ENCODE results near the gene EEF2. TPM values are rescaled to one million over a fixed set of nuclear protein-coding genes. Genes with fewer than 3 reads are reported as not detected.

Gene EEF2
- total and polyA plus RNA-seq, 8 donors: 1,467 to 2,064 (median 1,800) TPM

GRCh38 chr19:4018775-4019504, 33.7 kb upstream of the EEF2 start:
- no peak overlapping the region for H3K27ac ChIP-seq
- peaks cover 0 to 3% of the 10 kb centered on the region in 2 donors for H3K9me3 ChIP-seq
- H3K4me3 ChIP-seq: no peak overlapping the region
- H3K27me3 ChIP-seq: no peaks in the 10 kb centered on the region
- ATAC-seq (no peak), DNase-seq (no peak)
- H3K4me1 ChIP-seq: peaks cover 0 to 13% of the 10 kb centered on the region in 2 donors
- intact Hi-C loops (cut with DNase I): no loop called here
- TF ChIP-seq, protein P1, sequence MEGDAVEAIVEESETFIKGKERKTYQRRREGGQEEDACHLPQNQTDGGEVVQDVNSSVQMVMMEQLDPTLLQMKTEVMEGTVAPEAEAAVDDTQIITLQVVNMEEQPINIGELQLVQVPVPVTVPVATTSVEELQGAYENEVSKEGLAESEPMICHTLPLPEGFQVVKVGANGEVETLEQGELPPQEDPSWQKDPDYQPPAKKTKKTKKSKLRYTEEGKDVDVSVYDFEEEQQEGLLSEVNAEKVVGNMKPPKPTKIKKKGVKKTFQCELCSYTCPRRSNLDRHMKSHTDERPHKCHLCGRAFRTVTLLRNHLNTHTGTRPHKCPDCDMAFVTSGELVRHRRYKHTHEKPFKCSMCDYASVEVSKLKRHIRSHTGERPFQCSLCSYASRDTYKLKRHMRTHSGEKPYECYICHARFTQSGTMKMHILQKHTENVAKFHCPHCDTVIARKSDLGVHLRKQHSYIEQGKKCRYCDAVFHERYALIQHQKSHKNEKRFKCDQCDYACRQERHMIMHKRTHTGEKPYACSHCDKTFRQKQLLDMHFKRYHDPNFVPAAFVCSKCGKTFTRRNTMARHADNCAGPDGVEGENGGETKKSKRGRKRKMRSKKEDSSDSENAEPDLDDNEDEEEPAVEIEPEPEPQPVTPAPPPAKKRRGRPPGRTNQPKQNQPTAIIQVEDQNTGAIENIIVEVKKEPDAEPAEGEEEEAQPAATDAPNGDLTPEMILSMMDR (IDR thresholded peaks at IDR 0.05): no peak
- peaks cover 0 to 61% of the 10 kb centered on the region in 2 donors for H3K36me3 ChIP-seq

DNA sequence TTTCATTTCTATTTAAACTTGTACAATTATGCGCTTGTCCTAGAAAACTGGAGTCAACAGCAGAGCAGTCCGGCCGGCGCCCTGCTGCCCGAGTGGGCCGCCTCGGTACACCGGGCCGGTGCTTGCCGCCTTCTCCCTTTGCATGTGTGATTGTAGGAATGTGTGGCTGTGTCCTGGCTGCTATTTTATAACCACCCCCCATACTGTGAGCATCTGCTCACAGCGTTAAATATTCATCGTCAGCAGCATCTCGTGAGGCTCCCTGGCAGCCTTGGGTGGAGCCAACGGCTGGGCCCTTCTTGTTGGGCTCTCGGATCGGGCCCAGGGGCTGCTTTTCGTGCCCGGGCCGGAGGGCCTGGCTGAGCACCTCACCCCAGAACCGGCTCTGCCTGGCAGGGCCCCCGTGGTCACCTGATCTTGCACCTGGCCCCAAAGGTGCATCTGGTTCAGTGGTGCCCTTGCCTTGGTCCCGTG, 32.9 kb upstream of the EEF2 start:
- peaks cover 0 to 13% of the 10 kb centered on the region in 2 donors for H3K4me1 ChIP-seq
- no peak overlapping the region for H3K27ac ChIP-seq
- no peaks in the 10 kb centered on the region for H3K27me3 ChIP-seq
- H3K36me3 ChIP-seq: peaks cover 0 to 62% of the 10 kb centered on the region in 2 donors
- H3K9me3 ChIP-seq: peaks cover 0 to 3% of the 10 kb centered on the region in 2 donors
- no peak for ATAC-seq
- TF ChIP-seq, protein P1 (IDR thresholded peaks at IDR 0.05): no peak
- intact Hi-C loops (cut with DNase I): no loop called here
- DNase-seq: no peak
- no peak overlapping the region for H3K4me3 ChIP-seq

DNA sequence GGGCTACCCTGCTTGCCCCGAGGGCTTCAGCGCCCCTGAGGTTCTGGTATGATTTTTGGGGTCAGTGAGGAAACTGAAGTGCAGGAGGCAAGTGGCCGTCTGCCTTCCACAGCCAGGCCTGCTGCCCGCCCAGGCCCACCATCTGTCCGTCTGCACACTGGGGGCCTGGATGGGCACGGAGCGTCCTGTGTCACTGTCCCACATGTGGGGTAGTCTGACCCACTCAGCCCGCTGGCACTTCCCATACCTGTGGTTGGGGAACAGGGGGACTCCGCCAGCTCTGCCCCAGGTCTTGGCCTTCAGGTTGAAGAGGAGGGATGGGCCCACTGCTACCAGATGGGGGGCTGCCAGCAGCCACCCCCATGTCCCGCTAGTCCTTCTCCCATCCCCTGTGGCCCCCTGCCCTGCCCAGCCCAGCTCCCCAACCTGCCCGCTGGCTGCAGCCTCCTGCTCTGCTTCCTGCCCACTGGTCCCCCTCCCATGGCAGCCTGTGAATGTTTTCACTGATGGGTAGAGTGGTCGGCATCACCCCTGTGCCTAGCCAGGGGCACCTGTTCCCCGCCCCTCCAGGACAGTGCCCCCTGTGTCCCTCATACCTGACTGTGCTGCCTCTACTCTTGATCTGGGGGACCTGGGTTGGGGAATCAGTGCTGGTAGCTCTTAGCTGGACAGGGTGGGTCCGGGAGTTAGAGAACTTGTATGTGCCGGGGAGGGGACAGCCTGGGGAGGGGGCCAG, 31.8 kb upstream of the EEF2 start:
- Histone ChIP-seq H3K4me3 (no peak overlapping the region), H3K4me1 (peaks cover 0 to 13% of the 10 kb centered on the region in 2 donors), H3K36me3 (peaks cover 0 to 68% of the 10 kb centered on the region in 2 donors), H3K9me3 (peaks cover 0 to 2% of the 10 kb centered on the region in 2 donors), H3K27me3 (no peaks in the 10 kb centered on the region), H3K27ac (no peak overlapping the region)
- DNase-seq (no peak), ATAC-seq (no peak)
- intact Hi-C loops (cut with DNase I): no loop called here
- TF ChIP-seq, protein P1 (IDR thresholded peaks at IDR 0.05): no peak

- H3K36me3 ChIP-seq: peaks cover 0 to 68% of the 10 kb centered on the region in 2 donors
- TF ChIP-seq, protein P1 (IDR thresholded peaks at IDR 0.05): no peak
- no peaks in the 10 kb centered on the region for H3K27me3 ChIP-seq
- H3K4me3 ChIP-seq: no peak overlapping the region
- no peaks in the 10 kb centered on the region for H3K9me3 ChIP-seq
- DNase-seq (no peak), ATAC-seq (no peak)
- H3K4me1 ChIP-seq: peaks cover 0 to 13% of the 10 kb centered on the region in 2 donors
- intact Hi-C loops (cut with DNase I): no loop called here
- H3K27ac ChIP-seq: no peak overlapping the region
Observed at GRCh38 chr19:4016486-4016885, 31.2 kb upstream of the EEF2 start.

Measured in left lung (tissue), 10 donors.